ENCODE measurements around the gene BABAM2. TPM values are rescaled to one million over a fixed set of nuclear protein-coding genes. Genes with fewer than 3 reads are reported as not detected.

BABAM2 gene
- total RNA-seq, 1 donor from 2014 or later: 37.1 TPM

DNA sequence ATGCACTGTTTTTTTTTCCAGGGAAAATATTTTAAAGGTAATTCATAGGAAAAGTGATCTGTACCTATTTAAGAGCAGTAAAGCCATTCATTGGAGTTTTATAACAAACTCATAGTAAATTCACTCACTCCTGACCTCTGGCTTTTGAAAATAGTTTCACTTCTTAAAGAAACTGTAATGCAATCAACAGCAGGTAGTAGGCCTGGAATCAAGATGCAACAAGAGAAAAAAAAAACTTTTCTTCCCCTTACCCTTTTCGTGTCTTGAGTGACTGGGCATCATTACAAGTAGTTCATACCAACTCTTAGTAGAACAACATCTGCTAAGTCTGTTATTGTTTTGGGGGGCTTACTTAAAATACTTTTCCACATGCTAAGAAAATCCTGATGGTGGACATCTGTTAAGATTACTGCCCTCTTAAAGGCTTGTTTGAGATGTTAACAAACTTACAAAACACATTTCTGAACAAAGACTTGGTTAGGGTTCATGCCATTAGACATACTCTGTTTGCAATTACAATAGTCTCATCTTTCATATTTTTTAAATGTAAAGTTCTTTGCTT is 338.0 kb downstream of the BABAM2 start:
- Mint-ChIP-seq H3K4me1 (ENCODE audit: low read depth) (peaks cover 19% of the 10 kb centered on the region), H3K4me3 (ENCODE audit: low read depth) (no peak overlapping the region), H3K9me3 (ENCODE audit: low read depth) (no peaks in the 10 kb centered on the region), H3K27me3 (no peaks in the 10 kb centered on the region), H3K27ac (no peak overlapping the region), H3K36me3 (ENCODE audit: insufficient read depth) (no peaks in the 10 kb centered on the region)
- TF ChIP-seq, protein P1, sequence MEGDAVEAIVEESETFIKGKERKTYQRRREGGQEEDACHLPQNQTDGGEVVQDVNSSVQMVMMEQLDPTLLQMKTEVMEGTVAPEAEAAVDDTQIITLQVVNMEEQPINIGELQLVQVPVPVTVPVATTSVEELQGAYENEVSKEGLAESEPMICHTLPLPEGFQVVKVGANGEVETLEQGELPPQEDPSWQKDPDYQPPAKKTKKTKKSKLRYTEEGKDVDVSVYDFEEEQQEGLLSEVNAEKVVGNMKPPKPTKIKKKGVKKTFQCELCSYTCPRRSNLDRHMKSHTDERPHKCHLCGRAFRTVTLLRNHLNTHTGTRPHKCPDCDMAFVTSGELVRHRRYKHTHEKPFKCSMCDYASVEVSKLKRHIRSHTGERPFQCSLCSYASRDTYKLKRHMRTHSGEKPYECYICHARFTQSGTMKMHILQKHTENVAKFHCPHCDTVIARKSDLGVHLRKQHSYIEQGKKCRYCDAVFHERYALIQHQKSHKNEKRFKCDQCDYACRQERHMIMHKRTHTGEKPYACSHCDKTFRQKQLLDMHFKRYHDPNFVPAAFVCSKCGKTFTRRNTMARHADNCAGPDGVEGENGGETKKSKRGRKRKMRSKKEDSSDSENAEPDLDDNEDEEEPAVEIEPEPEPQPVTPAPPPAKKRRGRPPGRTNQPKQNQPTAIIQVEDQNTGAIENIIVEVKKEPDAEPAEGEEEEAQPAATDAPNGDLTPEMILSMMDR (IDR thresholded peaks at IDR 0.05; ENCODE audit: unreplicated experiment): no peak
- DNase-seq (ENCODE audit: low spot score, unreplicated experiment): no peak

DNA sequence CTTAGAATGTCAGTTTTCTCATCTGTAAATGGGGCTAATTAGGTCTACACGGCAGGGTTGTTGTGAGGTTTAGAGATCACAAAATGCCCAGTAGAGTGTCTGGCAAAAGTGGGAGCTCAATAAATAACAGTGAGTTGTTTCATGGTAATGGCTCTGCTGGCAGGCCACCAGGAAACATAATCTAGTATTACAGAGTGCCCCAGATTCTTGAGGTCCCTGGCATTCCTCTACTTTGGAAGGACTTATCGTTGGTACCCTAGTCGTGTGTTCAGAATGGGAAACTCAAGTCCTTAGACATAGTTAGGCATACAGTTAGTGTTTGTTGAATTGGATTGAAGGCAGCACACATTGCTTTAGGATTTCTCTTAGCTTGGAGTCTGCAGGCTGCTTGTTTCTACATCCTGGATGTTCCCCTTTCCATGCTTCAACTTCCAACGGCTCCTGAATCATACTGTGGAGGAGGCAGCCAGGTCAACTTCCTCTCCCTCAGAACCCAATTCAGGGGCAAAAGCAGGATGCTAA is 340.6 kb downstream of the BABAM2 start:
- Mint-ChIP-seq H3K27me3 (no peaks in the 10 kb centered on the region), H3K4me1 (ENCODE audit: low read depth) (peaks cover 26% of the 10 kb centered on the region), H3K36me3 (ENCODE audit: insufficient read depth) (no peaks in the 10 kb centered on the region), H3K4me3 (ENCODE audit: low read depth) (no peak overlapping the region), H3K9me3 (ENCODE audit: low read depth) (no peaks in the 10 kb centered on the region), H3K27ac (no peak overlapping the region)
- TF ChIP-seq, protein P1 (IDR thresholded peaks at IDR 0.05; ENCODE audit: unreplicated experiment): no peak
- no peak for DNase-seq (ENCODE audit: low spot score, unreplicated experiment)

DNA sequence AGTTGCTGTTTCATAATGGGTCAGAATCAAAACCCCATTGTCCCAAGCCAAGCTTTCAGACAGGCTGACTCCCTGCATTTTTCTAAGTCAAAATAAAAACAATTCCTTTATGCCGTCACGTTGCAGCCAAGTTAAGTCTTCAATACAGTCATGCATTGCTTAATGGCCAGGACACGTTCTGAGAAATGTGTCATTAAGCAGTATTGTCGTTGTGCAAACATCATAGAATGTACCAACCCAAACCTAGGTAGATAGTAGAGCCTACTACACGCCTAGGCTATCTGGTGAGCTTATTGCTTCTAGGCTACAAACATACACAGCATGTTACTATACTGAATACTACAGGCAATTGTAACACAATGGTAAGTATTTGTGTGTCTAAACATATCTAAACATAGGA is 341.8 kb downstream of the BABAM2 start:
- peaks cover 2% of the 10 kb centered on the region for H3K36me3 Mint-ChIP-seq (ENCODE audit: insufficient read depth)
- H3K27ac Mint-ChIP-seq: no peak overlapping the region
- no peaks in the 10 kb centered on the region for H3K27me3 Mint-ChIP-seq
- TF ChIP-seq, protein P1 (IDR thresholded peaks at IDR 0.05; ENCODE audit: unreplicated experiment): no peak
- H3K9me3 Mint-ChIP-seq (ENCODE audit: low read depth): no peaks in the 10 kb centered on the region
- H3K4me1 Mint-ChIP-seq (ENCODE audit: low read depth): peaks cover 27% of the 10 kb centered on the region
- no peak overlapping the region for H3K4me3 Mint-ChIP-seq (ENCODE audit: low read depth)
- DNase-seq (ENCODE audit: low spot score, unreplicated experiment): no peak

DNA sequence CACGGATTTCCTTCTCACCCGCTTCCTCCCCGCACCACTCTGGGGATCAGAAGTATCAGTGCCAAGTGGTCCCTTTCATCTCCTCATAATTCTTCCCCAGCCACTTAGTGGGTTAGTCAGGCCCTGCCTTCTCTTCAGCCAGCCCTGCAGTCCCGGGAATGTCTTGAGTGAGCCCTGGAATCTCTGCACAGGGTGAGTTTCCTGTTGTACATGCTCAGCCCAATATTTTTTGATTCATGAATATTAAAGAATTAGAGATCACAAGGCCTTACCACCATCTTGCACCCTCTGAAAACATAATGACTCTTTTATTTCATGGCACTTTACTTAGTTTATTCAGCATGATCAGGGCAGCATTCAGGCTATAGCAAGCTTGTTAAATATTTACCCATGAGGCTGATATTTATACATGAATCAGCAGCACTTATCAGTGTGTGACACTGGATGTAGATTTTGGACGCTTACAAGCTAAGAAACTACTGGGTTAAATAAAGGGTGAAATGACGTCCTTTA is 342.7 kb downstream of the BABAM2 start:
- Mint-ChIP-seq H3K4me1 (ENCODE audit: low read depth) (peaks cover 23% of the 10 kb centered on the region), H3K4me3 (ENCODE audit: low read depth) (no peak overlapping the region), H3K27me3 (no peaks in the 10 kb centered on the region), H3K36me3 (ENCODE audit: insufficient read depth) (peaks cover 4% of the 10 kb centered on the region), H3K27ac (peak overlapping the region; percentile 35), H3K9me3 (ENCODE audit: low read depth) (no peaks in the 10 kb centered on the region)
- DNase-seq (ENCODE audit: low spot score, unreplicated experiment): no peak
- TF ChIP-seq, protein P1 (IDR thresholded peaks at IDR 0.05; ENCODE audit: unreplicated experiment): no peak

DNA sequence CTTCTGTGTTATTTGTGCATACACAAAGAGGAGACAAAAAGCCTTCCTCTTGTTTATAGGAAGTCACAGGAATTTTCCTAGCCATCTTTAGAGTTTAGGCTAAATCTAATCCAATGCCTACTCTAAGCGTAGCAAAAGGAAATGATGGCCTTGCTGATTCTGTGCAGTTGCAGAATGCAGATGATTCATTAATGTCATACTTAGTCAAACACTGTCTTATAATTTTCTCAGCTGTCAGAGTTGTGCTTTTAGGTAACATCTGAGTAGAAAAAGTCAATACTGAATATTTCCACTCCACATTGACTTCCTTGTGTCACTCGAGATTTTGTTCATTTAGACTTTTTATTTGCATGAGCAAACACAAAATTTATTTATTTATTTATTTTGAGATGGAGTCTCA is 344.3 kb downstream of the BABAM2 start:
- peaks cover 4% of the 10 kb centered on the region for H3K36me3 Mint-ChIP-seq (ENCODE audit: insufficient read depth)
- TF ChIP-seq, protein P1 (IDR thresholded peaks at IDR 0.05; ENCODE audit: unreplicated experiment): no peak
- no peaks in the 10 kb centered on the region for H3K27me3 Mint-ChIP-seq
- no peaks in the 10 kb centered on the region for H3K9me3 Mint-ChIP-seq (ENCODE audit: low read depth)
- peaks cover 38% of the 10 kb centered on the region for H3K4me1 Mint-ChIP-seq (ENCODE audit: low read depth)
- H3K4me3 Mint-ChIP-seq (ENCODE audit: low read depth): no peak overlapping the region
- H3K27ac Mint-ChIP-seq: no peak overlapping the region
- no peak for DNase-seq (ENCODE audit: low spot score, unreplicated experiment)

Data from progenitor cell of endocrine pancreas (in vitro differentiated cells).